ENCODE results near the gene CDK13.

DNA sequence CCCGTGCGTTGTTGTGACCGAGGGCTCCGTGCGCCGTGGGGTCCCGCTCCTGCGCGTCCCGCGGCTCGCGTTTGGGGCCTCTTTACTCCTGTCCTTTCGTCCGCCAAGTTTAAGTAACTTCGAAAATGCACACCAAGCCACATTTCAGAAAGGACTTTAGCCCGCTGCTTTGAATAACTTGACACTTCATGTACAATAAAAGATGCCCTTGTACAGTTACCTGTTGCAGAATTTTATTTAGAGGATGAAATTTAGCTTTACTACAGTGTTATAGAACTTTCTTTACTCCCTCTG lies 185.2 kb downstream of the CDK13 start:
- TF ChIP-seq ZNF121 (CRISPR knock-in tag; IDR thresholded peaks at IDR 0.05) (no peak), NR2C2 (CRISPR knock-in tag; IDR thresholded peaks at IDR 0.05) (no peak), TEAD1 (CRISPR knock-in tag; IDR thresholded peaks at IDR 0.05) (no peak)
- TF ChIP-seq, protein P1, sequence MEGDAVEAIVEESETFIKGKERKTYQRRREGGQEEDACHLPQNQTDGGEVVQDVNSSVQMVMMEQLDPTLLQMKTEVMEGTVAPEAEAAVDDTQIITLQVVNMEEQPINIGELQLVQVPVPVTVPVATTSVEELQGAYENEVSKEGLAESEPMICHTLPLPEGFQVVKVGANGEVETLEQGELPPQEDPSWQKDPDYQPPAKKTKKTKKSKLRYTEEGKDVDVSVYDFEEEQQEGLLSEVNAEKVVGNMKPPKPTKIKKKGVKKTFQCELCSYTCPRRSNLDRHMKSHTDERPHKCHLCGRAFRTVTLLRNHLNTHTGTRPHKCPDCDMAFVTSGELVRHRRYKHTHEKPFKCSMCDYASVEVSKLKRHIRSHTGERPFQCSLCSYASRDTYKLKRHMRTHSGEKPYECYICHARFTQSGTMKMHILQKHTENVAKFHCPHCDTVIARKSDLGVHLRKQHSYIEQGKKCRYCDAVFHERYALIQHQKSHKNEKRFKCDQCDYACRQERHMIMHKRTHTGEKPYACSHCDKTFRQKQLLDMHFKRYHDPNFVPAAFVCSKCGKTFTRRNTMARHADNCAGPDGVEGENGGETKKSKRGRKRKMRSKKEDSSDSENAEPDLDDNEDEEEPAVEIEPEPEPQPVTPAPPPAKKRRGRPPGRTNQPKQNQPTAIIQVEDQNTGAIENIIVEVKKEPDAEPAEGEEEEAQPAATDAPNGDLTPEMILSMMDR (IDR thresholded peaks at IDR 0.05) = no peak

All from WTC11 (cell line).